ENCODE data around the gene TSHZ2. TPM values are rescaled to one million over a fixed set of nuclear protein-coding genes. Genes with fewer than 3 reads are reported as not detected.
"Not testable (repeated sequence)": the region's sequence is repeated elsewhere in the genome, so short reads cannot be mapped to it uniquely, and the experiment has no call there.

TSHZ2 gene
- total RNA-seq, 4 donors from 2014 or later = 1.9 to 12.9 (median 5.0) TPM

DNA sequence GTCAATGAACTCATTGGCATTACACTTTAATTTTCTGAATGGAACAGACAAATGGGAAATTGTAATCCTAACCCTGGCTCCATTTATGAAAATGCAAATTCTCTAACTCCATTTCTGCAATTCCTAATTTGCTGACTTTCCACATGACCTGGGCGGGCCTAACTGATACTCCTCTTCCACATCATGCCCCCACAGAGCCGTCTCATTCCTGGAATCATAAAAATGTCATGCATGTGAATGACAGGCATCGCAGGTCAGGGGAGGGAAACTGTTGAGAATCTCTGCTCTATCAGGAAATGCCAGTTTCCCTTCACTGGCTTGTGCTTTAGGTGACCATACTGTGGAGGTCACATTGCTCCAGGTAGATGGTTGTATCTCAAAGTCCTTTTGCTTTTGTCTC, 456.4 kb downstream of the TSHZ2 start:
- intact Hi-C loops (cut with DNase I; ENCODE audit: low total_unique reads) (no loop called here), in situ Hi-C loops (cut with MboI; ENCODE audit: low pct_ligation_motif_present in 1 of 4, low pct_unique_long_range_greater_than_20kb in 1 of 4, low sequenced_read_pairs in 3 of 4) (no loop called here)
- H3K4me1 ChIP-seq = no peaks in the 10 kb centered on the region
- H3K9me3 ChIP-seq = no peaks in the 10 kb centered on the region
- no peak overlapping the region for H3K27ac ChIP-seq
- no peaks in the 10 kb centered on the region for H3K27me3 ChIP-seq
- no peak for TF ChIP-seq POLR2A (IDR thresholded peaks at IDR 0.05)
- no peak for TF ChIP-seq CTCF (IDR thresholded peaks at IDR 0.05)
- TF ChIP-seq POLR2AphosphoS5 (IDR thresholded peaks at IDR 0.05) = no peak
- TF ChIP-seq EP300 (IDR thresholded peaks at IDR 0.05; ENCODE audit: low read depth) = no peak
- H3K4me3 ChIP-seq = no peak overlapping the region
- no peaks in the 10 kb centered on the region for H3K36me3 ChIP-seq
- DNase-seq = no peak
- 57 to 65% methylated on average over 2 to 3 of the region's 3 CpGs for WGBS, 2 donors (ENCODE audit: low coverage in 1 of 2)

DNA sequence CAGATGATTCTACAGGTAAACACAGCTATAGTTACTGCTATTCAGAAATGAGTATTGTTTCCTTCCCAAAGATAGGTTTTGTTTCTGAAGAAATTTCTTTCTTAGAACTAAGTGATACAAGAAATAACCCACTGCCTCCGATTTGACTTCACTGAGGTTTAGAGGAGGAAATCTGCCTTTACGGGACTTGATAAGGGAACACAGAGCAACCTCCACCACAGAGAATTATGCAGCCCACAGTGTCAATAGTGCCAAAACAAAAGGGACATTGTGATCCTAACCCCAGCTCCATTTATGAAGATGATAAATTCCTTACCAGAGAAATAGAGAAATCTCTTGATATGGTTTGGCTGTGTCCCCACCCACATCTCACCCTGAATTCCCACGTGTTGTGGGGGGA, 456.8 kb downstream of the TSHZ2 start:
- H3K27ac ChIP-seq = no peak overlapping the region
- TF ChIP-seq CTCF (IDR thresholded peaks at IDR 0.05) (no peak), EP300 (IDR thresholded peaks at IDR 0.05; ENCODE audit: low read depth) (no peak), POLR2A (IDR thresholded peaks at IDR 0.05) (no peak), POLR2AphosphoS5 (IDR thresholded peaks at IDR 0.05) (no peak)
- WGBS, 2 donors (ENCODE audit: low coverage in 1 of 2) = 30 to 41% methylated on average over 3 of the region's 3 CpGs
- intact Hi-C loops (cut with DNase I; ENCODE audit: low total_unique reads) = no loop called here
- H3K27me3 ChIP-seq = no peaks in the 10 kb centered on the region
- in situ Hi-C loops (cut with MboI; ENCODE audit: low pct_ligation_motif_present in 1 of 4, low pct_unique_long_range_greater_than_20kb in 1 of 4, low sequenced_read_pairs in 3 of 4) = no loop called here
- H3K9me3 ChIP-seq = no peaks in the 10 kb centered on the region
- H3K4me3 ChIP-seq = no peak overlapping the region
- no peaks in the 10 kb centered on the region for H3K4me1 ChIP-seq
- no peak for DNase-seq
- no peaks in the 10 kb centered on the region for H3K36me3 ChIP-seq

GRCh38 chr20:53434662-53435061, 462.5 kb downstream of the TSHZ2 start:
- H3K4me3 ChIP-seq = no peak overlapping the region
- no peaks in the 10 kb centered on the region for H3K36me3 ChIP-seq
- WGBS, 2 donors (ENCODE audit: low coverage in 1 of 2) = 87 to 100% methylated on average over 1 to 10 of the region's 10 CpGs
- no peaks in the 10 kb centered on the region for H3K9me3 ChIP-seq
- intact Hi-C loops (cut with DNase I; ENCODE audit: low total_unique reads) = no loop called here
- no peak overlapping the region for H3K27ac ChIP-seq
- no peak for DNase-seq
- in situ Hi-C loops (cut with MboI; ENCODE audit: low pct_ligation_motif_present in 1 of 4, low pct_unique_long_range_greater_than_20kb in 1 of 4, low sequenced_read_pairs in 3 of 4) = no loop called here
- TF ChIP-seq CTCF (IDR thresholded peaks at IDR 0.05) (no peak), EP300 (IDR thresholded peaks at IDR 0.05; ENCODE audit: low read depth) (no peak), POLR2AphosphoS5 (IDR thresholded peaks at IDR 0.05) (no peak), POLR2A (IDR thresholded peaks at IDR 0.05) (no peak)
- no peaks in the 10 kb centered on the region for H3K27me3 ChIP-seq
- H3K4me1 ChIP-seq = no peaks in the 10 kb centered on the region

DNA sequence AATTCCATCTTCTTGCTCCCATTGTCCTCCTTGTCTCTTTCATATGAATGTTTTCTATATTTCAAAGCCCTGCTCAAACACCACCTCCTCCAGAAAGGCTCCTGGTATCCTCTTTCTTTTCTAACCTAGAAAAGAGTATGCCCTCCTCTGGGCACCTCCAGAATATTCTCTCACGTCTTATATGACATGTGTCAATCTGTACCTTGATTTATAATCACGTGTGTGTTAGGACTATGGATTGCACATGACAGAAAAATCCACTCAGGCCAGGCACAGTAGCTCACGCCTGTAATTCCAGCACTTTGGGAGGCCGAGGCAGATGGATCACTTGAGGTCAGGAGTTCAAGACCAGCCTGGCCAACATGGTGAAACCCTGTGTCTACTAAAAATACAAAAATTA, 464.8 kb downstream of the TSHZ2 start:
- H3K36me3 ChIP-seq; in situ Hi-C loops (cut with MboI; ENCODE audit: low pct_ligation_motif_present in 1 of 4, low pct_unique_long_range_greater_than_20kb in 1 of 4, low sequenced_read_pairs in 3 of 4); H3K27me3 ChIP-seq; DNase-seq; H3K9me3 ChIP-seq; intact Hi-C loops (cut with DNase I; ENCODE audit: low total_unique reads); H3K4me1 ChIP-seq; H3K27ac ChIP-seq; H3K4me3 ChIP-seq: not testable (repeated sequence)
- 57 to 79% methylated on average over 2 to 4 of the region's 4 CpGs for WGBS, 2 donors (ENCODE audit: low coverage in 1 of 2)

- 89% methylated on average over 4 of the region's 4 CpGs; no CpG with 5 or more reads in 1 of the 2 donors for WGBS, 2 donors (ENCODE audit: low coverage in 1 of 2)
- H3K27ac ChIP-seq = no peak overlapping the region
- no peaks in the 10 kb centered on the region for H3K27me3 ChIP-seq
- no peaks in the 10 kb centered on the region for H3K4me1 ChIP-seq
- DNase-seq = no peak
- in situ Hi-C loops (cut with MboI; ENCODE audit: low pct_ligation_motif_present in 1 of 4, low pct_unique_long_range_greater_than_20kb in 1 of 4, low sequenced_read_pairs in 3 of 4) (no loop called here), intact Hi-C loops (cut with DNase I; ENCODE audit: low total_unique reads) (no loop called here)
- no peak for TF ChIP-seq POLR2A (IDR thresholded peaks at IDR 0.05)
- TF ChIP-seq CTCF (IDR thresholded peaks at IDR 0.05) = no peak
- no peak for TF ChIP-seq POLR2AphosphoS5 (IDR thresholded peaks at IDR 0.05)
- no peak for TF ChIP-seq EP300 (IDR thresholded peaks at IDR 0.05; ENCODE audit: low read depth)
- H3K9me3 ChIP-seq = no peaks in the 10 kb centered on the region
- H3K36me3 ChIP-seq = no peaks in the 10 kb centered on the region
- no peak overlapping the region for H3K4me3 ChIP-seq
These were observed 466.2 kb downstream of the TSHZ2 start for GRCh38 chr20:53438368-53438767.
